BE2C (cell line): ENCODE results near the gene JADE2.

Experiments used
- DNase-seq: peaks from one replicate; pipeline ENCODE4 v3.0.0-alpha.2; 2020
- H3K27me3 ChIP-seq: fragments of 250-450 bp; sonication (Bioruptor Pico); 2 replicates; pipeline ENCODE4 v1.5.1; 2020; ENCODE audit warnings: mild to moderate bottlenecking
- H3K36me3 ChIP-seq: fragments of 250-450 bp; sonication (Bioruptor Pico); 2 replicates; pipeline ENCODE4 v1.5.1; 2020; ENCODE audit warnings: mild to moderate bottlenecking
- H3K4me1 ChIP-seq: fragments of 250-450 bp; sonication (Bioruptor Pico); 2 replicates; pipeline ENCODE4 v1.5.1; 2020
- H3K4me3 ChIP-seq: 2 replicates; pipeline ENCODE4 v1.5.1; 2011; ENCODE audit warnings: low read depth, low read length
- H3K9me3 ChIP-seq: fragments of 250-450 bp; sonication (Bioruptor Pico); 2 replicates; pipeline ENCODE4 v1.5.1; 2020
- TF ChIP-seq, protein P1 (sequence below): IDR thresholded peaks from 2 replicates; pipeline ENCODE4 v1.5.1; 2012; ENCODE audit warnings: mild to moderate bottlenecking, low read depth, low read length

The JADE2 gene

DNA sequence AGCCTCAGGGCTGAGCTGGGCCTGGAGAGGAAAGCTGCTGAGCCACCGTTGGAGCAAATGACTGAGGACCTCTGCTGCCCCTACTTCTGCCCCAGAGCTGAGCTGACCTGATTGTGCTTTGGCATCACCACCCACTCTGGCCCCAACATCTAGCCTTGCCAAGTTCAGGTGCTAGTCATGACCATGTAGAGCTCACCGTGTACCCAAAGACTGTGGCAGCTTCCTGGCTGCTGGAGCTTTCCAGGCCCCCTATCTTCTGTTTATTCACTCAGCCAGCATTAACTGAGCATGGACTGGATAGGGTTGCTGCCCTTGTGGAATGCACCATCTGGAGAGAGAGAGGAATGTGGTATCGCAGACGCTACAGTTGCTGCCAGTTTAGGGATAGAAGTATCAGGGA is 49.1 kb downstream of the JADE2 start:
- Histone ChIP-seq H3K4me1 (no peaks in the 10 kb centered on the region), H3K9me3 (no peaks in the 10 kb centered on the region), H3K4me3 (no peak overlapping the region), H3K36me3 (peaks cover 11% of the 10 kb centered on the region), H3K27me3 (no peaks in the 10 kb centered on the region)
- DNase-seq: no peak
- TF ChIP-seq, protein P1, sequence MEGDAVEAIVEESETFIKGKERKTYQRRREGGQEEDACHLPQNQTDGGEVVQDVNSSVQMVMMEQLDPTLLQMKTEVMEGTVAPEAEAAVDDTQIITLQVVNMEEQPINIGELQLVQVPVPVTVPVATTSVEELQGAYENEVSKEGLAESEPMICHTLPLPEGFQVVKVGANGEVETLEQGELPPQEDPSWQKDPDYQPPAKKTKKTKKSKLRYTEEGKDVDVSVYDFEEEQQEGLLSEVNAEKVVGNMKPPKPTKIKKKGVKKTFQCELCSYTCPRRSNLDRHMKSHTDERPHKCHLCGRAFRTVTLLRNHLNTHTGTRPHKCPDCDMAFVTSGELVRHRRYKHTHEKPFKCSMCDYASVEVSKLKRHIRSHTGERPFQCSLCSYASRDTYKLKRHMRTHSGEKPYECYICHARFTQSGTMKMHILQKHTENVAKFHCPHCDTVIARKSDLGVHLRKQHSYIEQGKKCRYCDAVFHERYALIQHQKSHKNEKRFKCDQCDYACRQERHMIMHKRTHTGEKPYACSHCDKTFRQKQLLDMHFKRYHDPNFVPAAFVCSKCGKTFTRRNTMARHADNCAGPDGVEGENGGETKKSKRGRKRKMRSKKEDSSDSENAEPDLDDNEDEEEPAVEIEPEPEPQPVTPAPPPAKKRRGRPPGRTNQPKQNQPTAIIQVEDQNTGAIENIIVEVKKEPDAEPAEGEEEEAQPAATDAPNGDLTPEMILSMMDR: no peak

DNA sequence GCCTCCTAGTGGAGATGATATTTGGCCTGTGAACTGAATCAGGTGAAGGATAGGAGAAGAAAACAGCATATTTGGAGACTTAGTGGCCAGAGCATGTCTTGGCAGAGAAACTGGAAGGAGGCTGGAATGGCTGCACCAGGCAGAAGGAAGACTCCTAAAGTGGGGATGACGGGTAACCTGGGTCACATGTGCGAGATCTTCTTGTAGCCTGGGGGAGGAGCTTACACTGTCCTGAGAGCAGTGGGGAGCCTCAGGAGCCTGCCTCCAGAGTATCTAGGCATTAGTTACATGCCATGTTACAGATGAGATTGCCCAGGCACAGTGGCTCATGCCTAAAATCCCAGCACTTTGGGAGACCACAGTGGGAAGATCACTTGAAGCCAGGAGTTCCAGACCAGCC is 49.8 kb downstream of the JADE2 start:
- TF ChIP-seq, protein P1: no peak
- no peaks in the 10 kb centered on the region for H3K4me1 ChIP-seq
- H3K36me3 ChIP-seq: peaks cover 11% of the 10 kb centered on the region
- no peak for DNase-seq
- H3K27me3 ChIP-seq: no peaks in the 10 kb centered on the region
- no peak overlapping the region for H3K4me3 ChIP-seq
- H3K9me3 ChIP-seq: no peaks in the 10 kb centered on the region

DNA sequence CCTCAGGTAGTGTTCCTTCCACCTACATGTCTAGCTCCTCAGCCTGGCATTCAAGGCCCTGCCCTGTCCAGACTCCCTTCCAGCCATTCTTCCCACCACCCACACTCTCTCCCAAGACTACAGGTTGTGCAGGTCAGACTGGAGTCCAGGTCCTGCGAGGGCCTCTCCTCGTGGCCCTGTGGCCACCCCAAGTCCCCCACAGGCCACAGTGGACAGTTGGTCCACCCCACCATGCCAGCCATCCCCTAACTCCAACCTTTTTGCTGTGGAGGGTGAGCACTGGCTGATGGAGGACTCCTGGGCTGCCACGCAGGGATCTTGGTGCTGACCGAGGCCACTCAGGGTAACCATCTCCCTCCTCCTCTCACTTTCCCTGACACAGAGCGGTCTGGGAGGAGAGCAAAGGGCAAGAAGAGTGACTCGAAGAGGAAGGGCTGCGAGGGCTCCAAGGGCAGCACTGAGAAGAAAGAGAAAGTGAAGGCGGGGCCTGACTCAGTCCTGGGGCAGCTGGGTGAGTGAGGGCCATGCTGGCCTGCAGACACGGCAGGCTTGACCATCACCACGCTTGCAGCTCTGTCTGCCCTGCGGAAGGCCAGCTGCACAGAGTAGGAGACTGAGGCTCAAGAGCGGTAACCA is 51.0 kb downstream of the JADE2 start:
- Histone ChIP-seq H3K4me3 (no peak overlapping the region), H3K36me3 (peaks cover 11% of the 10 kb centered on the region), H3K27me3 (no peaks in the 10 kb centered on the region), H3K4me1 (no peaks in the 10 kb centered on the region), H3K9me3 (no peaks in the 10 kb centered on the region)
- no peak for DNase-seq
- TF ChIP-seq, protein P1: no peak

DNA sequence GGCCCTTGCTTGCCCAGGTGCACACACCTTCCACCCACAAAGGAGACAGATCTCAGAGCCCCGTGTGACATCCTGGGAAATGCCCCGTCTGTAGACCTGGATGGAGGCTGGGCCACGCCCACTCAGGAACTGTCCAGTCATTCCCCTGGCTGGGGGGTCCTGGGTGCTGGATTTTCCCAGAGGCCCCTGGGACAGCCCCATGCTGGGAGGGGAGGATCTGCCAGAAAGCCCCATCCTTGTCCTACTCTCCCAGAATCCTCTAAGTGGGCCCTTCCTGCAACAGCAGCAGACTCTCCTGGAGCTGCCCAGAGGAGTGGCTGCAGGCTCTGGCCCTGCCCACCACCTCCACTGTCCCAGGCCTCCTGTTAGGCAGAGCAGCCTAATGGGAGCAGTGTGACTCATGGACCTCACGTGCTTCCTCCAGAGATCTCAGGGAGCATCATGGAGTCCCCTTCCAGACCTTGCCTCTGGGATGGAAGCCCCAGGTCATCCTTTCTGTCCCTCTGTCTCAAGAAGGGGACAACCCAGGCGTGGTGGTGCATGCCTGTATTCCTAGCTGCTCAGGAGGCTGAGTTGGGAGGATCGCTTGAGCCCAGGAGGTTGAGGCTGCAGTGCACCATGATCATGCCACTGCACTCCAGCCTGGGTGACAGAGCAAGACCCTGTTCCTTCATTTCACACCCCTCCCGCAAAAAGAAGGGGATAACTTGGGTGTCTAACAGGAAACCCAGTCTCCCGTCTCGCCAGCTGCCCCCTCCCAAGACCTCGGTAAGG is 51.7 kb downstream of the JADE2 start:
- peak; percentile 38 for DNase-seq
- Histone ChIP-seq H3K36me3 (peaks cover 11% of the 10 kb centered on the region), H3K4me1 (no peaks in the 10 kb centered on the region), H3K27me3 (no peaks in the 10 kb centered on the region), H3K4me3 (no peak overlapping the region), H3K9me3 (no peaks in the 10 kb centered on the region)
- TF ChIP-seq, protein P1: no peak

DNA sequence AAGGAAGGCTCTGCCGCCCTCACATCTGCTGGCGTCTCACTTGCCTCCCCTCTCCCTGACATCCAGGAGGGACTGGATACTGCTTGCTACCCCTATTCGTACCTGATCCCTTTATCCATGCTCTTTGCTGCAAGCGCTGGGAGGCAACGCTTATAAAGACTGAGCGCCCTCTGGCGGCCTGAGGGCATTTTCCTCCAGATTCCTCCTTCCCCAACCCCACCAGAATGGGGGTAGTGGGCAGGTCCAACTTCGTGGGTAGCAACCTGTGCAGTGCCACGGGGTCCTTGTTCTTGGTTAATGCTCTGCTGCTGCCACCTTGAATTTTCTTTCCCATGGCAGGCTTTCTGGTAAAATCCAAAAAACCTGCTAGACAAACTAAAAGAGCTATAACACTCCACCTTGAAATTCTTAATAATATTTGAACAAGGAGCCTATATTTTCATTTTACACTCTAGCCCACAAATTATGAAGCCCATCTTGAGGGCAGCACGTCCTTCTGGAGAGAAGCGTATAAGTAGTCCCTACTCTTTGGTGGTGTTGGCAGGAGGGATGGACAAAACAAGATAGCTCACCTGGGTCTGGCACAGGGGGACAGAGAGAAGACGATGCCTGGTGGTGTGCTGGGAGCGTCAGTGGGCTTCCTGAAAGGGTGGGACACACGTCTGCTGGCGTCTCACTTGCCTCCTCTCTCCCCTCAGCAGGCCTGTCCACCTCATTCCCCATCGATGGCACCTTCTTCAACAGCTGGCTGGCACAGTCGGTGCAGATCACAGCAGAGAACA is 52.5 kb downstream of the JADE2 start:
- Histone ChIP-seq H3K4me1 (no peaks in the 10 kb centered on the region), H3K36me3 (peaks cover 11% of the 10 kb centered on the region), H3K4me3 (no peak overlapping the region), H3K9me3 (no peaks in the 10 kb centered on the region), H3K27me3 (no peaks in the 10 kb centered on the region)
- TF ChIP-seq, protein P1: peak; percentile 92
- DNase-seq: peak; percentile 88
